Raji (cell line): ENCODE data around the gene DUS2.

ENCODE experiments used
- POLR2A ChIP-seq: IDR thresholded peaks from 2 replicates; pipeline ENCODE4 v1.6.1; 2011; ENCODE audit warnings: low read depth, low read length, control low read depth; ENCODE audit not compliant: insufficient read depth

DUS2 gene

DNA sequence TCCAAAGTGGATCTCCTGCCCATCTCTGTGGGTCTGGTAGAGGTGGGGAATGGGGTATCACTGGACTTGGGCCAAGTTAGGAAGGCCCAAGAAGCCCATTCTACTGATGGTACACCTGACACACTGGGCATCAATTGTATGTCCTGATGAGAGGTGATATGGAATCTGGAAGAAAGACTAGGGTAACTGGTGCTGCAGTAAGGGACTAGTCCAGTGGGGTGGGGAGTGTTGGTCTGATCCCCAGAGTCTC, 56.2 kb downstream of the DUS2 start:
- no peak for TF ChIP-seq POLR2A

DNA sequence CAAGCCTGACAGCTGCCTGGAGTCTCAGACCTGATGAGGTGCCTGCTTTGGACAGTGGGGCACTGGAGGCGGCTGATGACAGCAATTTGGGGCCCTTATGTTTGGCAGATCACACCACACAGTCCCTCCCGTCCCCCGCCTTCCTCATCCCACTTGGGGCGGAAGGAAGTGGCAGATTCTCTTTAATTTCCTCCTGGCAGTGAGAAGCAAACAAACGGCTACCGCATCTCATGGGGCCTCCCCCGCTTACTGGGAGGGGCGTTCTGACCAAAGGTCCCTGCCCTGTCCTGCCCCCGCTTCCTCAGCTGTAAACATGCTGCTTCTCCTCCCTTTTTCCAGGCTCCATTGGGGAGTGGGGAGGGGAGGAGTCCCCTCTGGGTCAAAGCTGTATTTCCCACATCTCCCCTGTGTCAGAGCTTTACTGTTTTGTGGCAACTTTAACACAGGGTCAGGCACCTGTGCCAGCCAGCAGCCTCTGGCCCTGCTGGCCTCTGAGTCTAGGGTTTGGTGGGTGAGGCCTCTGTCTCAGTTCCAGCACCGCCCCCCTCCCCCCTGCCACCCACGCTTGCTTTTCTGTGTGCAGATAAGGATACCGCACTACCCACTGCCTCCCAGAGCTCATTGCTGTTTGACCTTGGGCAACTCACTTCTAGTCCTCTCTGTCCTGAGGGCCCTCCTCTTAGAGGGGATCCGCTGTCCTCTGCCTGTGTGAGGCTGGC, 56.7 kb downstream of the DUS2 start:
- TF ChIP-seq POLR2A: peak; percentile 32; the same call in 1 of the 2 replicates

DNA sequence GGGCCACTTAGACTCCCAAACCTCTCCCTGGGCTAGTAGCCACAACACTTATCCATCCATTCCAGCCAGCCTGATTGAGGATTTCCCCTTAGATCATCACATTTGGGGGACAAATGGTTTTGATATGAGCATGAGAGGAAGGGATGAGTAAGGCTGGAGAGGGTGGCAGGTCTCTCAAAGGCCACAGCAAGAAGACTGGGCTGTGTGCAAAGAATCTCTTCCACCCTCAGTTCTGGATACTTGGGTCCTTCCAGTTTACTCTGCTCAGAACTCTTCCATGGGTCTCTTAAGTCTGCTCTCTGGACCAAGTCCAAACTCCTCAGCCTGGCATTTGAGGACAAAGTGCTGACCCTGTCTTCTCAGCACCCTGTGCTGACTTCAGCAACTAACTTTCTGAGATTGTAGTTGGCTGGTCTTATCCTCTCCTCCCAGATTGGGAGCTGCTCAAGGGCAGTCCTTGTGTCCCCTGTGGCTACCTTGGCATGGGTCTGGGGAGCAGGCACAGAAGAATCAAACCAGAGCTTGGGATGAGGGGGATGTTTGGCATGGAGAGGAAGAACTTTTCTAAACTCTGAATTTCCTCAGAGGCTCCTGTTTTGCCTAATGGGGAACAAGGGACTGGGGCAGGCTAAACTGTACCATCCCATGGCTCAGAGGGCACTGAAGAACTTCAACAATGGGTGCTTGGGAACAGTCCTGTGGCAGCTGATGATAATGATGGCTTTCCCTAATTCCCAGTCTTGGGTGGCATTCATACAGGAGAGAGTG, 59.0 kb downstream of the DUS2 start:
- no peak for TF ChIP-seq POLR2A

DNA sequence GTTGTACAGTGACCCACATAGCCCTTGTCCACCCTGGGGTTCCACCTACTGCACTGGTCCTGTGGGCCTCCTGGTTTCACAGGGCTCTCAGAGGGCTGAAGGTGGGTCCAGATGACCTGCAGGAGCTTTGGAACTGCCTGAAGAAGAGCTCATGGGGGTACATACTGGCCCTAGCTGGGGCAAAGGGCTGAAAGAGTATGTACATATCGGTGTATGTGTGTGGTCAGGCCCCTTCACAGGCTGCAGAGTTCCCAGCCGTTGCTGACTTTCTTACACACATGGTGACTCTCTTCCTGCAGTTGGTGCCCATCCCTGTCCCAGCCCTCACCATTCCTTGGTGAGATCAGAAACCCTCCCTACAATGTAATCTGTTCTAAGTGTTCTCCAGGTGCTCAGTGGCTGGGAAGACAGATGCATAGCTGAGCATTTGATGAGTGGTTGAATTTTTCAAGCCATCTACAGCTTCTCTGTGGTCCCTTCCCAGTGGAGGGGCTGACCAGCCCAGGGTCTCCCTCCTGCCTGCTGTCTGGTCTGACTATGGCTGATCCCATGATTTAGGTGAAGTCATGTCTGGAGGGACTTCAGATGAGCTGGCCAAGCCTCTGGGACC, 59.6 kb downstream of the DUS2 start:
- no peak for TF ChIP-seq POLR2A

DNA sequence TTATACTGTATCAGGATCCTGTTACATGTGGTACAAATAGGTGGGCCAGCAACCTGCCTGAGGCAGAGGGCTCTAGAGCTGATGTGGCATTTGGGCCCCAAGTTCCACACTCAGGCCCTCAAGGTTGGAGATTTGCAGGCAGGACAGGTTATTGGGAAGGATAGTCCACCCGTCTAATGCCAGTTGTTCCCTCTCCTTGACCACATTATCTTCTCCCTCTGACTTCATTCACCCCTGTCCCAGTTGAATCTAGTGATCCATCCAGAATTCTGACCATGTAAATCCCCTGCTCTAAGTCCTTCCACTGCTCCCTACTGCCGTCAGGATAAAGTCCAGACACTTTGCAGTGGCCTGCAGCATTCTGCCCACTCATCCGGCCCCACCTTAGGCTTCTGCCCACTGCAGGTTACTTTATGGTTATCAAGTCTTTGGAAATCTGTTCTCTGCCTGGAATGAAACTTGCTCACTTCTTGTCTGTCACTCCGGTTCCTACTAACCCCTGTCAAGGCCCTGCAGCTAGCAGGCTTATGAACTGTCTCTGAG, 60.2 kb downstream of the DUS2 start:
- no peak for TF ChIP-seq POLR2A

DNA sequence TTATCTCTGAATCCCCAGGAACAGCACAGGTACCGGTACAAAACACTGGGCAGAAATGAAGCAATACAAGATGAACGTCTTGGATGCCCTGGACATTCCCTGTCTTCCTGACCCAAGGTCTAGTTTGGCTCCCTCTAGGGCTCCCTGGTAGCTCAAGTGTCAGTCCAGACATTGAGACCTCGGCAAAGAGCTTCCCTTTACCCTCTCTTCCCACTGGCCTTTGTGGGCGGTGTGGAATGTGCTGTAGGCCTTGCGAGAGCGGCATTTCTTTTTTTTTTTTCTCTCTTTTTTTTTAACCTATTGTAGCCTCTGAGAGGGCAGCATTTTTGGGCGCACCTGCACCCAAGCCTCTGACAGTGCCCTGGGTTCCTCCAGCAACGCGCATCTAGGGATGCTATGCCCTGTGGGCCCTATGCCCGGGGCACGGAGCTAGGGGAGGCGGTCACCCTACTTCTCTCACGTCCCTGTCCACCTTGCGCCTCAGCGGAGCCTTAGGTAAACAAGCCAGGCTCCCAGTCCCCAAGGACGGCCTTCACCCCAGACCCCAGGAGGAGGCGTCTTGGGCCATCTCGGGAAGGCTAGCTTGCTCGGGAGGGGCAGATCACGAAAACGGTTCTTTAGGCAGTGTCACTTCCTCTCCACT, 60.9 kb downstream of the DUS2 start:
- no peak for TF ChIP-seq POLR2A

DNA sequence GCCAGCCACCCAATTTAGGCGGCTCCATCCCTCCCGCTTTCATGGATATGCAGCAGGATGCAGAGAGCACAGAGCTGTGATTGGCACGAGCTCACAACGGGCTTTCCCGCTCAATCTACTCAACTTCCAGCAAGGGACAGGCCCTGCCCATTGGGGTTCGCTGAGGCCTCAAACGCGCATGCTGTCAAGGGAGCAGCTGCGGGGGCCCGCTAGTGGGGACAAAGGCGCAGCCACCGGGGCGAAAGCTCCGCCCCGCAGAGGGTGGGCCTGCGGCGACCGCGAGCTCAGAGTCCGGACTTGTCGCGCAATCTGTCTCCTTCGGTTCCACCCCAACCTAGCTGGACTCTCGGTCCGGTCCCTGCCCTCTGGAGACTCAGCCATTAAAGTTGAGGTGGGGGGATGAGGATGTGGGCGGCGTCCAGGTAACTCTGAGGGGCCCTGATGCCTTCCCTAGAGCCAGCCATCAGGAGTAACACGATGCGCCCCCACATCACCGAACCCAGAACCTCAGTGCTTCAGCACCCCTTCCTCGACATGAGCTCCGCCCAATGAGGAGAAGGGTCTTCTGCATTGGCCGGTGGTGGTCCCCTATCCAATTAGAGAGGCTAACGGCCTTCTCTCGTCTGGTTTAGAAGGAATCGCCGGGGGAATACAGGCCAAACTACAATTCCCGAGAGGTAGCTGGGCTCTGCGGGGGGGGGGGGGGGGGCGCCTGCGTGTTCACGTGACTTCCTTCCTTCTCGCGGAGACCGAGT, 61.6 kb downstream of the DUS2 start:
- TF ChIP-seq POLR2A: peak; percentile 80

DNA sequence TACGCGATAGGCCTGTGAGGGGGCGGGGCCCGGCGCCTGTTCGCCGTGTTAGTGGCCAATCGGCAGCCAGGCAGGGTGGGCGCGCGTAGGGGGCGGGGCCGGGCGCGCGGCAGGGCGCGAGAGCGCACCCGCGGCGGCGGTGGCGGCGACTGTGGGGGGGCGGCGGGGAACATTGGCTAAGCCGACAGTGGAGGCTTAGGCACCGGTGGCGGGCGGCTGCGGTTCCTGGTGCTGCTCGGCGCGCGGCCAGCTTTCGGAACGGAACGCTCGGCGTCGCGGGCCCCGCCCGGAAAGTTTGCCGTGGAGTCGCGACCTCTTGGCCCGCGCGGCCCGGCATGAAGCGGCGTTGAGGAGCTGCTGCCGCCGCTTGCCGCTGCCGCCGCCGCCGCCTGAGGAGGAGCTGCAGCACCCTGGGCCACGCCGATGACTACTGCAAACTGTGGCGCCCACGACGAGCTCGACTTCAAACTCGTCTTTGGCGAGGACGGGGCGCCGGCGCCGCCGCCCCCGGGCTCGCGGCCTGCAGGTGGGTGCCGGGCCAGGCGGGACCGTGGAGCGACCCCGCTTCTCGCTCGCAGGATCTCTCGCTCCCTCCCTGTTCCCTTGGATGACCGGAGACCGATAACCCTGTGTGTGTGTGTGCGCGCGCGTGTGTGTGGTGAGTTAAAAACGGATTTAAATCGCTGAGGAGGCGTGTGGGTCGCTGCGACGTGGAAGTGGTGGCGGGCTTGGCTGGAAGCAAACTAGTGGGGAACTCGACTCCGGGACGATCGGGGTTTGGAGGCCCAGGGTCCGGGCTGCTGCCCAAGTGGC, 62.4 kb downstream of the DUS2 start, which contains the start of gene NFATC3:
Gene NFATC3 (plus strand): TSS at position 112 of the 813 bp plus-strand sequence. CDS start 312 bp downstream, at position 424.
- TF ChIP-seq POLR2A: no peak

DNA sequence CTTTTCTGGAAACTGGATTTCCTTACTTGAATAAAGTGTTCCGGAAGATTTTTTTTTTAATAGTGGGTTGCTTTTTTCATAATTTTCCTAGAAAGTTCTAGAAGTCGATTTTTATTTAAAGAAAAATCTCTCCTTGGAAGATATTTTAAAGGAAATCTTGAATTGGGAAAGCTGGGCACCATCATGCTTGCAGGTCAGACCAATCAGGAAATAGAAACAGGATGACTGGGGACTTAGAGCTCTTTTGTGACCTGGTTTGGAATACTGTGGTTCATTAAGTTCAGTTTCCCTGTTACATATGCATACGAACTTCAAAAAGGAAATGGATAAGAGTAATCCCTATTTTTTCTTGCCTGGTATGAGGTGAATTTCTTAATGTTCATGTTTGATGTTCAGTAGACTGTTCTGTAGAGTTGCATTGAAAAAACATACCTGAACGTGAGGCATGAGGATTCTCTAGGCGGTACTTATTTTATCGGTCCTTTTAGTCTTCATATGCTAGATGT, 63.3 kb downstream of the DUS2 start:
- no peak for TF ChIP-seq POLR2A

DNA sequence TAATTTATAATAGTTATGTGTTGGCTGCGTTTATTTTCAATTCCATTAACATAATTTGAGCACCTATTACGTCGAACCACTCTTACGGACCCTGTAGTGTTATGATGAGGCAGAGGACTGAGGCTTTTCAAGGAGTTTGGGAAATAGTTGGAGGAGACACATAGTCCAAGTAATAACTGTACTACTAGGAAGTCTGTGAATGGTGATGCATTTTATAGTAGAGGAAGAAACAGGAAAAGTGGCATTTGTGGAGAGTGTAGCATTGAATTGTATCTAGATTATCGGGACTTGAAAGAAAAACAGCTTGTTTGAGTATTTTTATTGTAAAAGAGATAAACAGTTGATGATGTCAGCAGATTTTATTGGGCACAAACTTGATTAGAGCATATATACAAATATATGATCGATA, 63.8 kb downstream of the DUS2 start:
- no peak for TF ChIP-seq POLR2A

DNA sequence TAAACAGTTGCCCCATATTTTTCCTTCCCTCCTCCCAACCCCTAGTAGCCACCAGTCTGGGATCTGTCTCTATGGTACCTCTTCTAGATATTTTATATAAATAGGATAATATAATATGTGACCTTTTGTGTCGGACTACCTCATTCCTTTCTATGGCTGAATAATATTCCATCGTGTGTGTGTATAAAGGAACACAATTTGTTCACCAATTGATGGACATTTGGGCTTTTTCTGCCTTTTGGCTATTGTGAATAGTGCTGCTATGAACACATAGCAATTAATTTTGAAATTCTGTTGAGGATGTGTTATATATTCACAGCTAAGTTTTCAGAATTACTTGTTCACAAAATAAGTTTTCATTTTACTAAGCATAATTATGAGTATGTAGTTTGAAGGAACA, 64.6 kb downstream of the DUS2 start:
- no peak for TF ChIP-seq POLR2A

DNA sequence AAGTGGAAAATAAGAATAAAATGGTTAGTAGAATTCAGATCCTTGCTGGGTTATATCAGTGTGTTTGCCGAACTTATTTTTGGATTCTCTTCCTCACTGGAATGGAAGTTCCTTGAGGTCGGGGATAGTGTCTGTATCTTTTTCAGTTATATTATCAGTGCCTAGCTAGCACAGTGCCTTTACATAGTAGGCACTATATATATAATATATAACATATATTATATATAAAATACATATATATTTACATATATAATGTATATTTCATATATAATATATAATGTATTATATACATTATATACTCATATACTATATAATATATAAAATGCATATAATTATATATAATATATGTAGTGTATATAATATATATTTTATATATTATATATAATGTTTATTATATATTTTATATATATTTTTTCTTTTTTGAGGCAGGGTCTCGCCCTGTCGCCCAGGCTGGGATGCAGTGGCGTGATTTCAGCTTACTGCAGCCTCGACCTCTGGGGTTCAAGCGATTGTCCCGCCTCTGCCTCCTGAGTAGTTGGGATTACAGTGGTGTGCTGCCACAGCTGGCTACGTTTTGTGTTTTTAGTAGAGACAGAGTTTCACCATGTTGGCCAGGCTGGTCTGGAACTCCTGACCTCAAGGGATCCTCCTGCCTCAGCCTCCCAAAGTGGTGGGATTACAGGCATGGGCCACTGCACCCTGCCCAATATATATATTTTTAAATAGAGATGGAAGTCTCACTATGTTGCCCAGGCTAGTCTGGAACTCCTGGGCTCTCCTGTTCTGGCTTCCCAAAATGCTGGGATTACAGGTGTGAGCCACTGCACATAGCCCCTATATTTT, 65.3 kb downstream of the DUS2 start:
- TF ChIP-seq POLR2A: no peak

DNA sequence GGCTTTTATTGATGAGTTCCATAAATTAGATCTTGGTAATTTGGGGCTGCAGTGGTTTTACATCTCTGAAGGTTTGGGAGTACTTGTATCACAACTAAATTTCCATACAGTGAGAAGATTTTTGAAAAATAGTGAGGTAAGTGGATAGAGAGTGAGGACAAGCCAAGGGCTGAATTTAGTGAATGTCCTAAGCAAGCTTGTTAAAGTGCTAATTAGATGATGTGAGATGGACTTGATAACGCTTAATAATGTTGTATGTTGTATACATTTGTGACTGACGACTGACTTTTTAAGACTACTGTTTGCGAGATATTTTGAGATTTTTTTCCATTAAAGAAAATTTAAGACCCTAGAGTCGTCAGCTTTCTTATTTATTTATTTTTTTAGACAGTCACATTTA, 66.0 kb downstream of the DUS2 start:
- TF ChIP-seq POLR2A: no peak
